ENCODE results near the gene LCN15.
"Not testable (repeated sequence)": the region's sequence is repeated elsewhere in the genome, so short reads cannot be mapped to it uniquely, and the experiment has no call there.

LCN15 gene

DNA sequence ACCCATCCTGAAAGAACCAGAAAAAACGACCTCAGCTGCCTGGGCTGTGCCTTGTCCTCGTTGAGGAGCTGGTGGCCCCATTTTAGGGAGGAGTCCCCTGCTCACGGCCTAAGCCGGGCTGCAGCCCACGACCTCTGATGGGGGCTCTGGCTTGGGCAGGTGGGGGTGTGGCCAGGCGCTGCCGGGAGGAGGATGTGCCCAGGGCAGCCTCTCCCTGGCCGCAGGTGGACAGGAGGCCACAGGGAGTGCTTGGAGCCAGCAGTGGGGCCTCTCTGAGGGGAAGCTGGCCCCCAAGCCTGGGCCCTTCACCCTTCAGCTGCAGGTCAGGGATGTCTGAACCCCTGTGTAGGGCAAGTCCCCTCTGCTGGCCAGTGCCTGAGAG is 49.4 kb downstream of the LCN15 start:
- FAIRE-seq (no peak), DNase-seq (ENCODE audit: insufficient read length, low spot score) (no peak)
- TF ChIP-seq, protein P1, sequence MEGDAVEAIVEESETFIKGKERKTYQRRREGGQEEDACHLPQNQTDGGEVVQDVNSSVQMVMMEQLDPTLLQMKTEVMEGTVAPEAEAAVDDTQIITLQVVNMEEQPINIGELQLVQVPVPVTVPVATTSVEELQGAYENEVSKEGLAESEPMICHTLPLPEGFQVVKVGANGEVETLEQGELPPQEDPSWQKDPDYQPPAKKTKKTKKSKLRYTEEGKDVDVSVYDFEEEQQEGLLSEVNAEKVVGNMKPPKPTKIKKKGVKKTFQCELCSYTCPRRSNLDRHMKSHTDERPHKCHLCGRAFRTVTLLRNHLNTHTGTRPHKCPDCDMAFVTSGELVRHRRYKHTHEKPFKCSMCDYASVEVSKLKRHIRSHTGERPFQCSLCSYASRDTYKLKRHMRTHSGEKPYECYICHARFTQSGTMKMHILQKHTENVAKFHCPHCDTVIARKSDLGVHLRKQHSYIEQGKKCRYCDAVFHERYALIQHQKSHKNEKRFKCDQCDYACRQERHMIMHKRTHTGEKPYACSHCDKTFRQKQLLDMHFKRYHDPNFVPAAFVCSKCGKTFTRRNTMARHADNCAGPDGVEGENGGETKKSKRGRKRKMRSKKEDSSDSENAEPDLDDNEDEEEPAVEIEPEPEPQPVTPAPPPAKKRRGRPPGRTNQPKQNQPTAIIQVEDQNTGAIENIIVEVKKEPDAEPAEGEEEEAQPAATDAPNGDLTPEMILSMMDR (IDR thresholded peaks at IDR 0.05; ENCODE audit: insufficient read depth, missing control alignments): no peak

DNA sequence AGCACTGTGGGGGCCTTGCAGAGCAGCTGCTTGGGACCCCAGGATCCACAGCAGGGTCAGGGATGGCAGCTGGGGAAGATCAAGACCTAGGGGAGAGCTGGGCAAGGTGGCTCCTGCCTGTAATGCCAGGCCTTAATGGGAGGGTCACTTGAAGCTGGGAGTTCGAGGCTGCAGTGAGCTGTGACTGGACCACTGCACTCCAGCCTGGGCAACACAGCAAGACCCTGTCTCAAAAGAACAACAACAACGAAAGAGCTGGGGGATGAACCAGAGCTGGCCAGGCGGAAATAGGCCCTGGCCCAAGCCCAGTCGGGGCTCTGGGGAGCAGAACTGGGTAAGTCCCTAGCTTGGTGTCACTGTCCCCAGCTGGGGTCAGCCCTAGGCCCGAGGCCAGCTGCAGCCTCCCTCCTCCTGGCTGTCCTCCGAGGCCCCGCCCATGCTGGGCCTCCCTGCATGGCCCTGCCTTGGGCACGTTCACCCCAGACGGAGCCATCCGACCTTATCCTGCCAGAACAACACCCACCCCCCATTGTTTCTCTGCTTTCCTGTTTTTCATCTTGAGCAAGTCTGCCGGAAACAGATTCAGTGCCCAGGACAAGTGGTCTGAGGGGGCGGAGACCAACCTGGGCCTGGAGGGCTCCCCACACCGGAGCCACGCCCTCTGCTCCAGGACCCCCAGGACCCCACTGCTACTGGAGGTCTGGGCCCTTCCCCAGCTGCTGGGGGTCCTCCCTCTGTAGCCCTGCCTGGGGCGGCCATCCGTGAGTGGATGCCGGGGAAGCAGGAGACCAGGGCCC is 50.0 kb downstream of the LCN15 start:
- TF ChIP-seq, protein P1 (IDR thresholded peaks at IDR 0.05; ENCODE audit: insufficient read depth, missing control alignments): no peak
- FAIRE-seq: no peak

DNA sequence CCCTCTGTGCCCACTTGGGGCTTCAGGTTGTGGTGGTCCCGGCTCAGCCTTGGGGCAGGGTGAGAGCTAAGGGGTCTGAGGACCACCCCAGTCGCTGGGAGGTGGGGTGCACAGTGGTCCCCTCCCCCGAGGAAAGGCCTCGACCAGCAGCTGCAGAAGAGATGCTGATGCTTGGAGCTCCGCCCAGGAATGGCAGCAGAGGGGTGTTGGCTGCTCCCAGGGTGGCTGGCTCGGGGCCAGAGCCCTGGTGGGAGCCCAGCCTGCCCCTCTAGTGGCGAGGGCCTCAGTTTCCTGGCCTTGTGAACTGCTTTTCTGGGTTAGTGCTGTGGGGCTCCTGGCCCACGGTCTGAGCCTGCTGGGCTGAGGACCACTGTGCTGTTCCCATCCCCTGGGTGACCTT is 50.8 kb downstream of the LCN15 start:
- FAIRE-seq (no peak), DNase-seq (ENCODE audit: insufficient read length, low spot score) (no peak)
- TF ChIP-seq, protein P1 (IDR thresholded peaks at IDR 0.05; ENCODE audit: insufficient read depth, missing control alignments): no peak

More for the DNA sequence above, 50.0 kb downstream of the LCN15 start:
- no peak for DNase-seq (ENCODE audit: insufficient read length, low spot score)

DNA sequence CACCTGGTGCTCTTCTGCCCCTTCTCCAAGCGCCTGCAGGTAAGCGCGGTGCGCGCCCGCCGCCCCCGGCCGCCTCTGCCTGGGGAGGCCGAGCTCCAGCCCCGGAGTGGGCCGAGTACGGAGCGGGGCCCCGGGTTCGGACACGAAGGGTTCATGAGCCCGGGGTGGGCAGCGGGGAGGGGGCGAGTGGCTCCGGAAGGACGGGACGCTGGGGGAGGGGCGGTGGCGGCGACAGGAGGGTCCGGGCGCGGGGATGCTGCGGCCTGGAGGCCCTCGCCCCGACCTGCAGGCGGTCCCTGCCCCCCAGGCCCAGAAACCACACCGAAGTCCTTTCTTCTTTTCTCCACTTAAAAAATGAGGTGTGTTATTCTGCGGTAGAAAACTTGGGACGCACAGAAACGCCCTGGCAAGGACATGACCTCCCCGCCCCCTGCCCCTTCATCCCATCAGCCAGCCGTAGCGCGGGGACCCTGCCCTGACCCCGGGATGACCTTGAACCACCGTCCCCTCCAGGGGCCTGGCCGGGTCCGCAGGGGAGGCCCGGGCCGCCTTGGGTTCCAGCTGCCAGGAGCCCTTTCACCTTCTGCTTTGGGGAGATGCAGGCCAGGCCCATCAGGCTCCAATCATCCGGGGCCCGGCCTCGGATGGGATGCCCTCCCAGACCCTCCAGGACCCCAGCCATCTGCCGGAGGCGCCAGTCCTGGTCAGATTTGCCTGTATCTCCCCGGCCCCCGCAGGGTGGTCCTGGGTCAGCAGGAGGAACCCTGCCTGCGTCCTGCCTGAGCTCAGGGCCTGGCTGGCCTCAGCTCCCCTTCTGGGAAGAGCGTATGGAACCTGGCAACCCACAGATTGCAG is 51.4 kb downstream of the LCN15 start:
- FAIRE-seq (no peak), DNase-seq (ENCODE audit: insufficient read length, low spot score) (no peak)
- TF ChIP-seq, protein P1 (IDR thresholded peaks at IDR 0.05; ENCODE audit: insufficient read depth, missing control alignments): no peak

GRCh38 chr9:136711751-136712689 is 52.3 kb downstream of the LCN15 start, which contains the start of gene DIPK1B:
Gene DIPK1B (plus strand): TSS chr9:136712572. CDS start chr9:136712666, 94 bp downstream.
- FAIRE-seq: no peak
- peak; percentile 99 for DNase-seq (ENCODE audit: insufficient read length, low spot score)
- TF ChIP-seq, protein P1 (IDR thresholded peaks at IDR 0.05; ENCODE audit: insufficient read depth, missing control alignments): no peak

DNA sequence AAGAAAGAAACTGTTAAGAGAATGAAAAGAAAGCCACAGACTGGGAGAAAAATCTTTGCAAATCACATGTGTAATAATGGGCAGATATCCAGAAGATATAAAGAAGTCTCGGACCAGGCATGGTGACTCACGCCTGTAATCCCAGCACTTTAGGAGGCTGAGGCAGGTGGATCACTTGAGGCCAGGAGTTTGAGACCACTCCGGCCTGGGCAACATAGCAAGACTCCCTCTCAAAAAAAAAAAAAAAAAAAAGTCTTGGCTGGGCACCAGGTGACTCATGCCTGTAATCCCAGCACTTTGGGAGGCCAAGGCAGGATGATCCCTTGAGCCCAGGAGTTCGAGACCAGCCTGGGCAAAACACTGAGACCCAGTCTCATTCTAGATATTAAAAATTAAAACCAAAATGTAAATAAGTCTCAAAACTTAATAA is 53.1 kb downstream of the LCN15 start:
- not testable (repeated sequence) for FAIRE-seq; DNase-seq (ENCODE audit: insufficient read length, low spot score)

DNA sequence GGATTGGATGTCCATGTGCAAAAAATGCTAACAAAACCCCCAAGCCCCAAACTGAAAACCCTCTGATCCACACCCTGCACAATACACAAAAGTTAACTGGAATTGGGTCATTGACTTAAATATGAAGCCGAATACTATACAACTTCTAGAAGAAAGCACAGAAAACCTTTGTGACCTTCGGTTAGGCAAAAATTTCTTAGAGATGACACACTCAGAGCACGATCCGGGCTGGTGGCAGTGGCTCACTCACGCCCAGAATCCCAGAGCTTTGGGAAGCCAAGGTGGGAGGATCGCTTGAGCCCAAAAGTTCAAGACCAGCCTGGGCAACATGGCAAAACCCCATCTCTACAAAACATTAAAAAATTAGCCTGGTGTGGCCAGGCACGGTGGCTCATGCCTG is 53.8 kb downstream of the LCN15 start:
- FAIRE-seq (no peak), DNase-seq (ENCODE audit: insufficient read length, low spot score) (no peak)
- TF ChIP-seq, protein P1 (IDR thresholded peaks at IDR 0.05; ENCODE audit: insufficient read depth, missing control alignments): no peak
